ENCODE data around the gene RPH3AL.

DNA sequence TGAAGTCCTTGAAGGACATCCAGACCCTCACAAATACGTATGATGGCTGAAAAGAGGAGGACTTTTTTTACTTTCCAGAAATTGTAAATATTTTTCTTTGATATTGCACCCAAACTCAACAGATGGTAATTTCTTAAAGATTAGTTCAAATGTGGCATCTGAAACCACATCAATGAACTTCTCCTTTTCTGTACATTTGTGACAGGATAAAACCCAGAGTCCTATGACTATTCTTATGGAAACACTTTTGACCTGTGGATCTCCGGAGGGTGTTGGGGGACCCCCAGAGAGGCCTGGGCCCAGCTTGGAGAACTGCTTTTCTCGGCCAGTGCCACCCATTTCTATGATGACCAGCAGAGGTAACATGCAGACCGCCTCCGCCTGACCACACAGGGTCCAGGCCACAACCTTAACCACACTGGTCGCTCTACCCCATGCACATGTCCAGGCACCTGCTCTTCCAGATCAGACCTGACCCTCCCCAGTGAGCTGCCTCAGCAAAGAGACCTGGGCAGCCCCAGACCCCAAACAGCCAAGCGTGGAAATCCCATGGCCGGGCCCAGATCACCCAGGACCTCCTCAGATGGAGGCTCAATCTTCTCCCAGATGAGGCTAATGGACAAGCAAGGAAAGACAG lies 22.7 kb downstream of the RPH3AL start:
- TF ChIP-seq, protein P1, sequence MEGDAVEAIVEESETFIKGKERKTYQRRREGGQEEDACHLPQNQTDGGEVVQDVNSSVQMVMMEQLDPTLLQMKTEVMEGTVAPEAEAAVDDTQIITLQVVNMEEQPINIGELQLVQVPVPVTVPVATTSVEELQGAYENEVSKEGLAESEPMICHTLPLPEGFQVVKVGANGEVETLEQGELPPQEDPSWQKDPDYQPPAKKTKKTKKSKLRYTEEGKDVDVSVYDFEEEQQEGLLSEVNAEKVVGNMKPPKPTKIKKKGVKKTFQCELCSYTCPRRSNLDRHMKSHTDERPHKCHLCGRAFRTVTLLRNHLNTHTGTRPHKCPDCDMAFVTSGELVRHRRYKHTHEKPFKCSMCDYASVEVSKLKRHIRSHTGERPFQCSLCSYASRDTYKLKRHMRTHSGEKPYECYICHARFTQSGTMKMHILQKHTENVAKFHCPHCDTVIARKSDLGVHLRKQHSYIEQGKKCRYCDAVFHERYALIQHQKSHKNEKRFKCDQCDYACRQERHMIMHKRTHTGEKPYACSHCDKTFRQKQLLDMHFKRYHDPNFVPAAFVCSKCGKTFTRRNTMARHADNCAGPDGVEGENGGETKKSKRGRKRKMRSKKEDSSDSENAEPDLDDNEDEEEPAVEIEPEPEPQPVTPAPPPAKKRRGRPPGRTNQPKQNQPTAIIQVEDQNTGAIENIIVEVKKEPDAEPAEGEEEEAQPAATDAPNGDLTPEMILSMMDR (IDR thresholded peaks at IDR 0.05) = no peak
- TF ChIP-seq POLR2A (IDR thresholded peaks at IDR 0.05) (no peak), POLR2AphosphoS5 (IDR thresholded peaks at IDR 0.05) (no peak)

All from gastroesophageal sphincter (tissue), 3 donors.